Cardiac muscle cell (in vitro differentiated cells and primary cell): ENCODE measurements around the gene MAP7D2. TPM values are rescaled to one million over a fixed set of nuclear protein-coding genes. Genes with fewer than 3 reads are reported as not detected.

Source experiments
- DNase-seq, 2 donors: peaks; one replicate each; pipeline versions ENCODE4 v3.0.0 to v3.0.0-alpha.2; 2010 to 2017; ENCODE audit warnings: low read depth in 1 of 2, low spot score in 1 of 2
- H3K27ac ChIP-seq: fragments of 200-600 bp; sonication (generic); 2 replicates; pipeline ENCODE4 v1.5.1; 2016
- H3K27me3 ChIP-seq: fragments of 200-600 bp; sonication (generic); 2 replicates; pipeline ENCODE4 v1.6.0; 2016; ENCODE audit warnings: control low read depth
- H3K36me3 ChIP-seq: fragments of 200-600 bp; sonication (generic); 2 replicates; pipeline ENCODE4 v1.5.1; 2016; ENCODE audit warnings: control low read depth
- H3K4me1 ChIP-seq: fragments of 200-600 bp; sonication (generic); 2 replicates; pipeline ENCODE4 v1.8.1; 2017; ENCODE audit warnings: low read depth, mild to moderate bottlenecking, mixed run types
- H3K4me3 ChIP-seq: fragments of 200-600 bp; sonication (generic); 2 replicates; pipeline ENCODE4 v1.5.1; 2016; ENCODE audit warnings: mild to moderate bottlenecking
- H3K9me3 ChIP-seq: fragments of 200-600 bp; sonication (generic); 2 replicates; pipeline ENCODE4 v1.5.1; 2017; ENCODE audit warnings: low read depth, mild to moderate bottlenecking, control low read depth
- CTCF ChIP-seq: IDR thresholded peaks from 2 replicates; pipeline ENCODE4 v1.5.1; 2012; ENCODE audit warnings: low read depth, mild to moderate bottlenecking, low read length
- polyA plus RNA-seq: library from polyadenylated mRNA; unstranded; fragments of >200 nt; fragmentation: Nextera tagmentation; extraction: Ambion mirVana; gene quantifications from 2 replicates; pipeline ENCODE4 v1.2.1, GENCODE V29; 2016
- total RNA-seq: library from RNA; depleted of rRNA; stranded (reverse); fragments of >200 nt; gene quantifications from 2 replicates; pipeline ENCODE4 v1.2.3, GENCODE V29; 2016

The MAP7D2 gene
- total and polyA plus RNA-seq, 2 experiments from 2014 or later, result 0.05 to 0.36 TPM

GRCh38 chrX:20037186-20037585 lies 79.5 kb downstream of the MAP7D2 start:
- Histone ChIP-seq H3K27me3 (no peaks in the 10 kb centered on the region), H3K9me3 (no peaks in the 10 kb centered on the region), H3K4me3 (no peak overlapping the region), H3K4me1 (no peaks in the 10 kb centered on the region), H3K27ac (no peak overlapping the region), H3K36me3 (no peaks in the 10 kb centered on the region)
- TF ChIP-seq CTCF, result no peak
- no peak for DNase-seq

- Histone ChIP-seq H3K27me3 (no peaks in the 10 kb centered on the region), H3K4me3 (no peak overlapping the region), H3K4me1 (no peaks in the 10 kb centered on the region), H3K9me3 (no peaks in the 10 kb centered on the region), H3K27ac (no peak overlapping the region), H3K36me3 (no peaks in the 10 kb centered on the region)
- DNase-seq, result no peak
- TF ChIP-seq CTCF, result no peak
Measured at GRCh38 chrX:20032201-20032600, 84.5 kb downstream of the MAP7D2 start.

- TF ChIP-seq CTCF, result no peak
- Histone ChIP-seq H3K36me3 (no peaks in the 10 kb centered on the region), H3K4me1 (no peaks in the 10 kb centered on the region), H3K27ac (no peak overlapping the region), H3K4me3 (no peak overlapping the region), H3K27me3 (no peaks in the 10 kb centered on the region), H3K9me3 (no peaks in the 10 kb centered on the region)
- DNase-seq, result no peak
Measured at GRCh38 chrX:20029728-20030127, 87.0 kb downstream of the MAP7D2 start.

- Histone ChIP-seq H3K9me3 (no peaks in the 10 kb centered on the region), H3K27me3 (no peaks in the 10 kb centered on the region), H3K4me1 (no peaks in the 10 kb centered on the region), H3K36me3 (no peaks in the 10 kb centered on the region), H3K27ac (no peak overlapping the region), H3K4me3 (no peak overlapping the region)
- TF ChIP-seq CTCF, result no peak
- DNase-seq, result no peak
Measured at GRCh38 chrX:20028588-20028987, 88.1 kb downstream of the MAP7D2 start.

GRCh38 chrX:20026278-20026677 lies 90.4 kb downstream of the MAP7D2 start:
- DNase-seq, result peak in 1 of 2 donors; percentile 5
- Histone ChIP-seq H3K36me3 (no peaks in the 10 kb centered on the region), H3K4me3 (no peak overlapping the region), H3K9me3 (no peaks in the 10 kb centered on the region), H3K27me3 (no peaks in the 10 kb centered on the region), H3K4me1 (no peaks in the 10 kb centered on the region), H3K27ac (no peak overlapping the region)
- TF ChIP-seq CTCF, result no peak
